Endodermal cell (in vitro differentiated cells): ENCODE measurements around the gene DLG2. TPM values are rescaled to one million over a fixed set of nuclear protein-coding genes. Genes with fewer than 3 reads are reported as not detected.

Experiments
- DNase-seq: peaks from one replicate; pipeline ENCODE4 v3.0.0-alpha.2; 2017
- H3K27ac ChIP-seq: 2 replicates; pipeline ENCODE4 v1.5.1; 2013; ENCODE audit warnings: mild to moderate bottlenecking, low read depth, low read length, moderate library complexity
- H3K27me3 ChIP-seq: 2 replicates; pipeline ENCODE4 v1.6.1; 2013; ENCODE audit warnings: mild to moderate bottlenecking, low read length, moderate library complexity; ENCODE audit not compliant: insufficient read depth, control insufficient read depth, poor library complexity, severe bottlenecking
- H3K36me3 ChIP-seq: 2 replicates; pipeline ENCODE4 v1.7.0; 2013; ENCODE audit warnings: mild to moderate bottlenecking, low read length, moderate library complexity; ENCODE audit not compliant: control insufficient read depth, insufficient read depth
- H3K4me1 ChIP-seq: one replicate; pipeline ENCODE4 v1.7.0; 2013; ENCODE audit warnings: low read length; ENCODE audit not compliant: control insufficient read depth, insufficient read depth
- H3K4me3 ChIP-seq: 2 replicates; pipeline ENCODE4 v1.5.1; 2013; ENCODE audit warnings: mild to moderate bottlenecking, low read length, moderate library complexity
- H3K9ac ChIP-seq: 2 replicates; pipeline ENCODE4 v1.6.1; 2013; ENCODE audit warnings: mild to moderate bottlenecking, low read length, moderate library complexity; ENCODE audit not compliant: poor library complexity, severe bottlenecking; ENCODE audit errors: extremely low read depth
- H3K9me3 ChIP-seq: 2 replicates; pipeline ENCODE4 v1.6.1; 2013; ENCODE audit warnings: mild to moderate bottlenecking, low read length, moderate library complexity; ENCODE audit not compliant: control insufficient read depth
- H3K27ac Mint-ChIP-seq: 2 replicates; pipeline ENCODE4 v1.8.0; 2020; ENCODE audit warnings: mixed read lengths
- H3K27me3 Mint-ChIP-seq: 2 replicates; pipeline ENCODE4 v1.8.0; 2021; ENCODE audit warnings: mild to moderate bottlenecking, mixed read lengths; ENCODE audit not compliant: insufficient read depth
- H3K36me3 Mint-ChIP-seq: 2 replicates; pipeline ENCODE4 v1.8.0; 2020; ENCODE audit warnings: low read depth, mixed read lengths
- H3K4me1 Mint-ChIP-seq: 2 replicates; pipeline ENCODE4 v1.8.0; 2020; ENCODE audit warnings: mixed read lengths
- H3K4me3 Mint-ChIP-seq: 2 replicates; pipeline ENCODE4 v1.8.0; 2020; ENCODE audit warnings: mild to moderate bottlenecking, moderate library complexity, mixed read lengths
- H3K9me3 Mint-ChIP-seq: 2 replicates; pipeline ENCODE4 v1.8.0; 2020; ENCODE audit warnings: mild to moderate bottlenecking, mixed read lengths
- CTCF ChIP-seq: fragments of 200-600 bp; sonication (generic); conservative IDR thresholded peaks from 2 replicates; pipeline ENCODE4 v1.5.0; 2021; ENCODE audit warnings: antibody characterized with exemption, mild to moderate bottlenecking
- WGBS, 2 experiments: methylation state at CpG; one replicate each; pipeline versions ENCODE4 v1.1.5 to v1.1.7; 2013; ENCODE audit warnings: missing lambda C conversion rate in 2 of 2, mixed read lengths in 1 of 2; ENCODE audit not compliant: insufficient coverage in 1 of 2, insufficient read length in 1 of 2; 5-methylcytosine and 5-hydroxymethylcytosine counted together
- total RNA-seq, 2 donors: library from RNA; stranded (reverse); fragmentation: NEBNext Ultra II Directional in 1 of 2; extraction: Animal tissue kit (Norgen Biotek cat#: 25700) in 1 of 2; gene quantifications; 2 replicates in 1 of 2; 3 replicates in 1 of 2; pipeline ENCODE4 v1.2.1, GENCODE V29; 2021

Gene DLG2
- total RNA-seq, 2 donors from 2014 or later = 9.6 to 10.6 TPM

DNA sequence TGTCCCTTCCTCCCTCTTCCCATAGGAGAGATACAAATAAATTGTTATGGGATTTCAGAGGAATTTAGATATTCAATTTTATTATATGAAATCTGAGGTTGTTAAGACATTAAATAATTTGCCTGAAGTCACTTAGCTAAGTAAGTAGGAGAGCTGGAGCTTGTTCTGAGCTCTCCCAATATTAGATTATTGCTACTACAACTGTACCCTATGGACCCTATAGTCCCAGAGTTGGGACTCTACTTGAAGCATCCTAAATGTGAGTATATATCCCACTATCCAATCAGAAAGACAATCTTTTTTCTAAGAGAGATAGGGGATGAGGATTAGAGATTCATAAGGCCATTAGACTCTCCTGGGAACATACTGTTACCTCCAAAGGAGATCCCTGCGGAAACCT, 1130.0 kb downstream of the DLG2 start:
- no peak for TF ChIP-seq CTCF
- H3K36me3 Mint-ChIP-seq = no peaks in the 10 kb centered on the region

DNA sequence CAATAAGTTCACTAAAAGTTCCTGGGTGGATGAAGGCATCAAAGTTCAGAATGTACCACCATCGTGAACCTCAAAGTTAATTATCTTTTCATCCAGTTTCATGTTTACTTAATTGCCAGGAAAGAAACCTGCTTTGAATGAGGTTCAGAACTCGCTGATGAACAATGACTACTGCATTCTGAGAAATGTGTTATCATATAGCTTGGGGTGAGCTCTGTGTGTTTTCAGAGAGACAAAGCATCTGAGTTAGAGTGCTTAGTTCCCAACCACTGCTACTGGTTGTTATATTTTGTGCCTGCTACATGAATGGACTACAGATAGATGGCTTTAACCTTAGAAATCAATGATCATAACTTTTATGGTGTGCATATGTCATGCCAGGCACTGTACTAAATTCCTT, 1131.0 kb downstream of the DLG2 start:
- no peak for TF ChIP-seq CTCF
- Mint-ChIP-seq H3K27me3 (no peaks in the 10 kb centered on the region), H3K27ac (no peak overlapping the region), H3K36me3 (no peaks in the 10 kb centered on the region), H3K4me3 (no peak overlapping the region), H3K9me3 (no peaks in the 10 kb centered on the region), H3K4me1 (peaks cover 18% of the 10 kb centered on the region)
- Histone ChIP-seq H3K27ac (no peak overlapping the region), H3K9ac (no peak overlapping the region), H3K4me3 (no peak overlapping the region), H3K9me3 (no peaks in the 10 kb centered on the region), H3K27me3 (no peaks in the 10 kb centered on the region), H3K4me1 (peaks cover 4% of the 10 kb centered on the region), H3K36me3 (no peaks in the 10 kb centered on the region)
- 83 to 100% methylated on average over 1 to 2 of the region's 2 CpGs for whole genome bisulfite sequencing, 2 experiments
- DNase-seq = no peak

More for the DNA sequence above, 1130.0 kb downstream of the DLG2 start:
- no peak for DNase-seq
- Histone ChIP-seq H3K36me3 (no peaks in the 10 kb centered on the region), H3K9me3 (no peaks in the 10 kb centered on the region), H3K9ac (no peak overlapping the region), H3K27me3 (no peaks in the 10 kb centered on the region), H3K4me3 (no peak overlapping the region), H3K27ac (no peak overlapping the region), H3K4me1 (peaks cover 4% of the 10 kb centered on the region)
- WGBS, 2 experiments = 92% methylated on average over 1 of the region's 1 CpG; no CpG with 5 or more reads in 1 of the 2 experiments
- Mint-ChIP-seq H3K27ac (no peak overlapping the region), H3K4me3 (no peak overlapping the region), H3K9me3 (no peaks in the 10 kb centered on the region), H3K27me3 (no peaks in the 10 kb centered on the region), H3K4me1 (peaks cover 18% of the 10 kb centered on the region)

GRCh38 chr11:84480131-84480530, 1147.0 kb downstream of the DLG2 start:
- Mint-ChIP-seq H3K9me3 (no peaks in the 10 kb centered on the region), H3K36me3 (no peaks in the 10 kb centered on the region), H3K4me1 (peaks cover 5% of the 10 kb centered on the region), H3K27ac (no peak overlapping the region), H3K27me3 (no peaks in the 10 kb centered on the region), H3K4me3 (no peak overlapping the region)
- no peak for TF ChIP-seq CTCF
- DNase-seq = no peak
- 72 to 93% methylated on average over 3 to 4 of the region's 4 CpGs for WGBS, 2 experiments
- H3K9me3 ChIP-seq = no peaks in the 10 kb centered on the region
- no peaks in the 10 kb centered on the region for H3K36me3 ChIP-seq
- H3K27ac ChIP-seq = no peak overlapping the region
- no peak overlapping the region for H3K4me3 ChIP-seq
- H3K9ac ChIP-seq = no peak overlapping the region
- H3K27me3 ChIP-seq = no peaks in the 10 kb centered on the region
- H3K4me1 ChIP-seq = peaks cover 3% of the 10 kb centered on the region
